Stomach (tissue), 9 donors: ENCODE measurements around the gene OCA2. TPM values are rescaled to one million over a fixed set of nuclear protein-coding genes. Genes with fewer than 3 reads are reported as not detected.

Experiments used
- DNase-seq, 2 donors: peaks; one replicate each; pipeline versions ENCODE4 v3.0.0 to v3.0.0-alpha.2; 2013 to 2019
- H3K27ac ChIP-seq, 5 donors: fragments of 200-600 bp in 4 of 5; sonication (generic) in 4 of 5; one replicate each; pipeline ENCODE4 v1.5.1; 2013 to 2019; ENCODE audit warnings: mild to moderate bottlenecking in 1 of 5, moderate library complexity in 1 of 5
- H3K27me3 ChIP-seq, 3 donors: fragments of 200-600 bp; sonication (generic); one replicate each; pipeline ENCODE4 v1.5.1; 2017 to 2019; ENCODE audit warnings: mixed run types in 1 of 3
- H3K36me3 ChIP-seq, 4 donors: fragments of 200-600 bp; sonication (generic); 1 replicate in 3 of 4; 2 replicates in 1 of 4; pipeline ENCODE4 v1.5.1; 2016 to 2019
- H3K4me1 ChIP-seq, 4 donors: fragments of 200-600 bp; sonication (generic); one replicate each; pipeline ENCODE4 v1.5.1; 2016 to 2019
- H3K4me3 ChIP-seq, 4 donors: fragments of 200-600 bp; sonication (generic) in 3 of 4; one replicate each; pipeline ENCODE4 v1.5.1; 2016 to 2019; ENCODE audit warnings: mild to moderate bottlenecking in 1 of 4
- H3K9me3 ChIP-seq, 4 donors: fragments of 200-600 bp; sonication (generic); one replicate each; pipeline ENCODE4 v1.5.1; 2016 to 2019
- EP300 ChIP-seq: sonication (generic); formaldehyde crosslinking; IDR thresholded peaks from one replicate; pipeline ENCODE4 v1.6.1; 2017; ENCODE audit warnings: antibody characterized with exemption
- POLR2A ChIP-seq, 4 donors: fragments of 450-650 bp; IDR thresholded peaks; one replicate each; pipeline ENCODE4 v1.6.1; 2016; ENCODE audit warnings: antibody characterized with exemption in 4 of 4, control low read depth in 2 of 4, mild to moderate bottlenecking in 1 of 4, moderate library complexity in 1 of 4
- POLR2AphosphoS5 ChIP-seq, 3 donors: sonication (generic); formaldehyde crosslinking; IDR thresholded peaks; one replicate each; pipeline ENCODE4 v1.6.1; 2016; ENCODE audit warnings: antibody characterized with exemption in 3 of 3
- WGBS, 5 donors: extraction: QIAGEN DNeasy Blood & Tissue Kit in 3 of 5; methylation state at CpG; one replicate each; pipeline versions ENCODE4 v1.1.5 to v1.1.7; 2013 to 2018; 5-methylcytosine and 5-hydroxymethylcytosine counted together
- intact Hi-C: fragments of 100-400 bp; cut with DNase I; formaldehyde crosslinking; loops from one replicate; pipeline ENCODE4 v1.15.1; 2023; ENCODE audit warnings: low total_unique reads
- polyA plus RNA-seq, 3 donors: library from polyadenylated mRNA; stranded (reverse); fragments of 200-250 nt; gene quantifications; one replicate each; pipeline ENCODE4 v1.2.3, GENCODE V29; 2013
- total RNA-seq, 5 donors: library from RNA; depleted of rRNA; stranded (reverse); fragments of >200 nt; gene quantifications; one replicate each; pipeline versions ENCODE4 v1.1.0 to v1.2.3, GENCODE V29; 2014 to 2016
- TF ChIP-seq, protein P1 (sequence below), 7 experiments: fragments of 450-650 bp in 4 of 7; fragments of 200-600 bp in 3 of 7; sonication (generic) in 3 of 7; IDR thresholded peaks; one replicate each; pipeline ENCODE4 v1.5.1; 2016 to 2019; ENCODE audit warnings: antibody characterized with exemption in 7 of 7, control low read depth in 2 of 7, mild to moderate bottlenecking in 1 of 7
- donor health status: healthy with polysubstance abuse.
- donor health status: Bipolar disorder and iron deficiency.
- donor health status: healthy.

Gene OCA2
- total and polyA plus RNA-seq, 8 donors, result 0.12 to 0.89 (median 0.65) TPM; not detected in 4

DNA sequence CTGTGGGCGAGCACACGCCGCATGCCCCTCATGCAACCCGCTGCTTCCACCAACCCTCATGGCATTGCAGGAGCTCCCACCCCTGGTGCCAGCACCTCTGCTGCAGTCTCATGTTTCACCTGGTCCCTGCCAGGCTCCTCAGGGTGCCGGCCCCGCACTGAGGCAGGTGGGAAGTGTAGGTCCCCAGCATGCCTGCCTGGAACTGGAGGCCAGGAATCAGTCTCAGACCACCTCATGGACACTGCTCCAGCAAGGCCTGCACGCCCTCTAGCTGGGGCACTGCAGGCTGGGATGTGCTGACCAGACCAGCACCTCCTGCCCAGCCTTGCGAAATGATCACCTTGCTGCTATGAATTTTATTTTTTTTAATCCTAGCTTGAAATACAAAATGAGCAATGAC lies 39.1 kb downstream of the OCA2 start:
- no peak for DNase-seq

DNA sequence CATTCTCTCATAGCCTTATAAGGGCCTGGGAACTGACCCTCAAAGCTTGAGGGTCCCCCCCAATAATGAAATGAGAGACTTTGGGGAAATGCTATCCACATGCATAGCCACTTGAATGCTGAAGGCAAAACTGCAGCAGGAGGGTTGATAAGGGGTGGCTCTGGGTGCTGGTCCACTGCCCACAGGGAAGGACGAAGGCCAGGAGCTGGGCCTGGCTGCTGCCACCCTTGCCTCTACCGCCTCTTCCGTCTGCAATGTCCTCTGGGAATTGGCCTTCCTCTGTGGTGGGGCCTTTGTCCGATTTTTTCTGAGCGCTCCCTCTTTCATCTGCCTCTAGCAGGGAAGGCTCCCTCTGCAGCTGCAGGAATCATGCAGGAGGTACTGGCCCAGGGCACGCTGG lies 41.0 kb downstream of the OCA2 start:
- Histone ChIP-seq H3K27me3 (no peaks in the 10 kb centered on the region), H3K9me3 (peaks cover 0 to 14% (median 11%) of the 10 kb centered on the region in 4 donors), H3K27ac (no peak overlapping the region), H3K36me3 (no peaks in the 10 kb centered on the region), H3K4me3 (no peak overlapping the region), H3K4me1 (no peaks in the 10 kb centered on the region)
- no peak for TF ChIP-seq POLR2AphosphoS5 (IDR thresholded peaks at IDR 0.05)
- TF ChIP-seq POLR2A (IDR thresholded peaks at IDR 0.05), result no peak
- TF ChIP-seq EP300, result no peak
- TF ChIP-seq, protein P1, sequence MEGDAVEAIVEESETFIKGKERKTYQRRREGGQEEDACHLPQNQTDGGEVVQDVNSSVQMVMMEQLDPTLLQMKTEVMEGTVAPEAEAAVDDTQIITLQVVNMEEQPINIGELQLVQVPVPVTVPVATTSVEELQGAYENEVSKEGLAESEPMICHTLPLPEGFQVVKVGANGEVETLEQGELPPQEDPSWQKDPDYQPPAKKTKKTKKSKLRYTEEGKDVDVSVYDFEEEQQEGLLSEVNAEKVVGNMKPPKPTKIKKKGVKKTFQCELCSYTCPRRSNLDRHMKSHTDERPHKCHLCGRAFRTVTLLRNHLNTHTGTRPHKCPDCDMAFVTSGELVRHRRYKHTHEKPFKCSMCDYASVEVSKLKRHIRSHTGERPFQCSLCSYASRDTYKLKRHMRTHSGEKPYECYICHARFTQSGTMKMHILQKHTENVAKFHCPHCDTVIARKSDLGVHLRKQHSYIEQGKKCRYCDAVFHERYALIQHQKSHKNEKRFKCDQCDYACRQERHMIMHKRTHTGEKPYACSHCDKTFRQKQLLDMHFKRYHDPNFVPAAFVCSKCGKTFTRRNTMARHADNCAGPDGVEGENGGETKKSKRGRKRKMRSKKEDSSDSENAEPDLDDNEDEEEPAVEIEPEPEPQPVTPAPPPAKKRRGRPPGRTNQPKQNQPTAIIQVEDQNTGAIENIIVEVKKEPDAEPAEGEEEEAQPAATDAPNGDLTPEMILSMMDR (IDR thresholded peaks at IDR 0.05), result no peak
- intact Hi-C loops, result no loop called here
- 79 to 93% (median 91%) methylated on average over 5 to 6 of the region's 6 CpGs for WGBS, 5 donors
- no peak for DNase-seq

More for the DNA sequence above, 39.1 kb downstream of the OCA2 start:
- Histone ChIP-seq H3K27me3 (no peaks in the 10 kb centered on the region), H3K4me1 (no peaks in the 10 kb centered on the region), H3K36me3 (no peaks in the 10 kb centered on the region), H3K4me3 (no peak overlapping the region), H3K27ac (no peak overlapping the region), H3K9me3 (peaks cover 0 to 28% (median 18%) of the 10 kb centered on the region in 4 donors)
- TF ChIP-seq, protein P1 (IDR thresholded peaks at IDR 0.05), result no peak
- TF ChIP-seq POLR2AphosphoS5 (IDR thresholded peaks at IDR 0.05), result no peak
- intact Hi-C loops, result no loop called here
- 76 to 90% (median 90%) methylated on average over 8 of the region's 8 CpGs for WGBS, 5 donors

DNA sequence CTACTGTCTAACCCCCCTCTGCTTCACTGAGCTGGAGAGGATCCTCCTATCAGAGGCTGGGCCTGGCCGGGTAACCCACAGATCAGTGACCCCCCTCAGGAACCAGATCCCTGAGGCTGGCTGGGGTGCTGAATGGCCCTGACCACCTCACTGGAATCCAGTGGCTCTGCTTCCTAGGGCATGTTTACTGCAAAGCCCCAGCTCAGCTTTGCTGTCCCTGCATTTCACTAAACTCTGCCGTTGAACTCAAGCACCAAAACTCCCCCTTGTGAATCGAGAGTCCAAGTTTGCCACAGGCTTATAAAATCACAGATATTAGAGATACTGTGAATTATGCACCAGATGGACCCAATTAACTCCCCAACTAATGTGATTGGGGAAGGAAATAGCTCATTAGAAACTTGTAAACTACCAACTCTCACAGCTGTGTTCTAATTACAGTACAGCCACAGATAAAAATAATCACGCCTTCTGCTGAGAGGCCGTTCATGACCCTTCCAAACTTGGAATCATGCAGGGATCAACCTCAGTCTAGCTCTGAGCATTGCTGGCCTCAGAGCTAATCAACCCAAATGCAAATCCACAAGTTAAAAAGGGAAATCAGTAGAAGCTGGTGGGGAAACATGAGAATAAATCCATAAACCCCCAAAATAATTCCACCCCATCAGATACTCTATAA lies 47.0 kb downstream of the OCA2 start:
- Histone ChIP-seq H3K4me3 (no peak overlapping the region), H3K27me3 (no peaks in the 10 kb centered on the region), H3K9me3 (peaks cover 0 to 3% (median 0%) of the 10 kb centered on the region in 4 donors), H3K27ac (no peak overlapping the region), H3K36me3 (no peaks in the 10 kb centered on the region), H3K4me1 (no peaks in the 10 kb centered on the region)
- peak in 1 of 2 donors; percentile 14 for DNase-seq
- WGBS, 5 donors, result 42 to 56% (median 55%) methylated on average over 5 of the region's 5 CpGs
- intact Hi-C loops, result no loop called here
- no peak for TF ChIP-seq EP300
- no peak for TF ChIP-seq POLR2A (IDR thresholded peaks at IDR 0.05)
- TF ChIP-seq, protein P1 (IDR thresholded peaks at IDR 0.05), result no peak
- no peak for TF ChIP-seq POLR2AphosphoS5 (IDR thresholded peaks at IDR 0.05)

DNA sequence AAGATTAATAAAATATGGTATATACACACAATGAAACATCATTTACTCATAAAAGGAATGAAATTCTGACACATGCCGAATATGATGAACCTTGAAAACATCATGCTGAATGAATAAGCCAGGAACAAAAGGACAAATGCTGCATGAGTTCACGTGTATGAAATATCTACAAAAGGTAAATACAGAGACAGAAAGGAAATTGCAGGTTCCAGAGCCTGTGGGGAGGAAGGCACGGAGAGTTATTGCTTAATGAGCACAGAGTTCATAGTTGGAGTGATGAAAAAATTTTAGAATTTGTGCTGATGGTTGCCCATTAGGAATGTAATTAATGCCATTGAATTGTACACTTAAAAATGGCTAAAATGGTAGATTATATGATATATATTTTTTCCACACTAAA lies 49.5 kb downstream of the OCA2 start:
- H3K27ac ChIP-seq, result no peak overlapping the region
- H3K27me3 ChIP-seq, result peaks cover 0 to 9% (median 0%) of the 10 kb centered on the region in 3 donors
- H3K36me3 ChIP-seq, result no peaks in the 10 kb centered on the region
- intact Hi-C loops, result no loop called here
- H3K4me3 ChIP-seq, result no peak overlapping the region
- H3K9me3 ChIP-seq, result peaks cover 0 to 3% (median 0%) of the 10 kb centered on the region in 4 donors
- 52 to 72% (median 57%) methylated on average over 3 of the region's 3 CpGs for WGBS, 5 donors
- TF ChIP-seq POLR2A (IDR thresholded peaks at IDR 0.05) (no peak), EP300 (no peak), POLR2AphosphoS5 (IDR thresholded peaks at IDR 0.05) (no peak)
- TF ChIP-seq, protein P1 (IDR thresholded peaks at IDR 0.05), result no peak
- no peaks in the 10 kb centered on the region for H3K4me1 ChIP-seq
- no peak for DNase-seq
